ENCODE data around the gene CNTN6. TPM values are rescaled to one million over a fixed set of nuclear protein-coding genes. Genes with fewer than 3 reads are reported as not detected.

Gene CNTN6
- total and polyA plus RNA-seq, 2 donors (not counting 1 experiment from before 2014, with no cell fraction given), result not detected

GRCh38 chr3:1318296-1319005 is 225.6 kb downstream of the CNTN6 start:
- DNase-seq (ENCODE audit: low read depth in 2 of 2), result no peak
- no peaks in the 10 kb centered on the region for H3K79me2 ChIP-seq (ENCODE audit: control insufficient read depth, insufficient read depth, low read length)
- H3K9me3 ChIP-seq (ENCODE audit: control insufficient read depth, insufficient read depth, low read depth, low read length), result no peaks in the 10 kb centered on the region
- H2AFZ ChIP-seq (ENCODE audit: low read length), result no peak overlapping the region
- no peaks in the 10 kb centered on the region for H3K36me3 ChIP-seq (ENCODE audit: control insufficient read depth, insufficient read depth, low read length)
- H3K9ac ChIP-seq (ENCODE audit: insufficient read depth, low read length), result no peak overlapping the region
- no peak overlapping the region for H3K4me2 ChIP-seq (ENCODE audit: extremely low read depth, insufficient read depth, low read length)
- H3K27ac ChIP-seq (ENCODE audit: insufficient read depth, low read length), result no peak overlapping the region
- H3K4me1 ChIP-seq (ENCODE audit: control insufficient read depth, extremely low read depth, insufficient read depth, low read length), result no peaks in the 10 kb centered on the region
- no peak overlapping the region for H3K4me3 ChIP-seq (replicated peaks in 1 of 4; ENCODE audit: control extremely low read depth in 1 of 4, insufficient read depth in 1 of 4, low read depth in 3 of 4, low read length in 4 of 4)
- no peaks in the 10 kb centered on the region for H4K20me1 ChIP-seq (ENCODE audit: control insufficient read depth, extremely low read depth, insufficient read depth, low read length)
- no peak for TF ChIP-seq EZH2 (IDR thresholded peaks at IDR 0.05; ENCODE audit: low read length, missing control alignments)
- TF ChIP-seq CTCF (conservative IDR thresholded peaks at IDR 0.05 in 1 of 2, IDR thresholded peaks at IDR 0.05 in 1 of 2; ENCODE audit: low read depth in 1 of 2, low read length in 2 of 2), result no peak
- H3K27me3 ChIP-seq (ENCODE audit: control insufficient read depth, insufficient read depth, low read length), result no peaks in the 10 kb centered on the region

GRCh38 chr3:1326546-1326945 is 233.7 kb downstream of the CNTN6 start:
- Histone ChIP-seq H3K36me3 (ENCODE audit: control insufficient read depth, insufficient read depth, low read length) (no peaks in the 10 kb centered on the region), H3K9me3 (ENCODE audit: control insufficient read depth, insufficient read depth, low read depth, low read length) (no peaks in the 10 kb centered on the region), H3K4me3 (replicated peaks in 1 of 4; ENCODE audit: control extremely low read depth in 1 of 4, insufficient read depth in 1 of 4, low read depth in 3 of 4, low read length in 4 of 4) (no peak overlapping the region), H4K20me1 (ENCODE audit: control insufficient read depth, extremely low read depth, insufficient read depth, low read length) (no peaks in the 10 kb centered on the region), H3K9ac (ENCODE audit: insufficient read depth, low read length) (no peak overlapping the region), H3K27me3 (ENCODE audit: control insufficient read depth, insufficient read depth, low read length) (no peaks in the 10 kb centered on the region), H2AFZ (ENCODE audit: low read length) (no peak overlapping the region), H3K27ac (ENCODE audit: insufficient read depth, low read length) (no peak overlapping the region), H3K4me2 (ENCODE audit: extremely low read depth, insufficient read depth, low read length) (no peak overlapping the region), H3K79me2 (ENCODE audit: control insufficient read depth, insufficient read depth, low read length) (no peaks in the 10 kb centered on the region), H3K4me1 (ENCODE audit: control insufficient read depth, extremely low read depth, insufficient read depth, low read length) (no peaks in the 10 kb centered on the region)
- TF ChIP-seq CTCF (conservative IDR thresholded peaks at IDR 0.05 in 1 of 2, IDR thresholded peaks at IDR 0.05 in 1 of 2; ENCODE audit: low read depth in 1 of 2, low read length in 2 of 2) (no peak), EZH2 (IDR thresholded peaks at IDR 0.05; ENCODE audit: low read length, missing control alignments) (no peak)
- no peak for DNase-seq (ENCODE audit: low read depth in 2 of 2)

GRCh38 chr3:1330107-1330506 is 237.3 kb downstream of the CNTN6 start:
- no peaks in the 10 kb centered on the region for H3K79me2 ChIP-seq (ENCODE audit: control insufficient read depth, insufficient read depth, low read length)
- no peaks in the 10 kb centered on the region for H4K20me1 ChIP-seq (ENCODE audit: control insufficient read depth, extremely low read depth, insufficient read depth, low read length)
- no peaks in the 10 kb centered on the region for H3K27me3 ChIP-seq (ENCODE audit: control insufficient read depth, insufficient read depth, low read length)
- no peaks in the 10 kb centered on the region for H3K4me1 ChIP-seq (ENCODE audit: control insufficient read depth, extremely low read depth, insufficient read depth, low read length)
- no peaks in the 10 kb centered on the region for H3K36me3 ChIP-seq (ENCODE audit: control insufficient read depth, insufficient read depth, low read length)
- H2AFZ ChIP-seq (ENCODE audit: low read length), result no peak overlapping the region
- no peak for DNase-seq (ENCODE audit: low read depth in 2 of 2)
- no peaks in the 10 kb centered on the region for H3K9me3 ChIP-seq (ENCODE audit: control insufficient read depth, insufficient read depth, low read depth, low read length)
- H3K4me2 ChIP-seq (ENCODE audit: extremely low read depth, insufficient read depth, low read length), result no peak overlapping the region
- TF ChIP-seq CTCF (conservative IDR thresholded peaks at IDR 0.05 in 1 of 2, IDR thresholded peaks at IDR 0.05 in 1 of 2; ENCODE audit: low read depth in 1 of 2, low read length in 2 of 2) (no peak), EZH2 (IDR thresholded peaks at IDR 0.05; ENCODE audit: low read length, missing control alignments) (no peak)
- H3K27ac ChIP-seq (ENCODE audit: insufficient read depth, low read length), result no peak overlapping the region
- no peak overlapping the region for H3K4me3 ChIP-seq (replicated peaks in 1 of 4; ENCODE audit: control extremely low read depth in 1 of 4, insufficient read depth in 1 of 4, low read depth in 3 of 4, low read length in 4 of 4)
- no peak overlapping the region for H3K9ac ChIP-seq (ENCODE audit: insufficient read depth, low read length)
